Testis (tissue), 2 donors: ENCODE results near the gene G3BP2.

Experiments
- POLR2A ChIP-seq: fragments of 450-650 bp; IDR thresholded peaks from one replicate; pipeline ENCODE4 v1.6.1; 2017; ENCODE audit warnings: antibody characterized with exemption, mild to moderate bottlenecking, moderate library complexity
- TF ChIP-seq, protein P1 (sequence below), 3 experiments: fragments of 450-650 bp in 2 of 3; fragments of 200-600 bp in 1 of 3; sonication (generic) in 1 of 3; IDR thresholded peaks; one replicate each; pipeline ENCODE4 v1.5.1; 2016 to 2019; ENCODE audit warnings: antibody characterized with exemption in 3 of 3, mild to moderate bottlenecking in 2 of 3, moderate library complexity in 1 of 3

- TF ChIP-seq, protein P1, sequence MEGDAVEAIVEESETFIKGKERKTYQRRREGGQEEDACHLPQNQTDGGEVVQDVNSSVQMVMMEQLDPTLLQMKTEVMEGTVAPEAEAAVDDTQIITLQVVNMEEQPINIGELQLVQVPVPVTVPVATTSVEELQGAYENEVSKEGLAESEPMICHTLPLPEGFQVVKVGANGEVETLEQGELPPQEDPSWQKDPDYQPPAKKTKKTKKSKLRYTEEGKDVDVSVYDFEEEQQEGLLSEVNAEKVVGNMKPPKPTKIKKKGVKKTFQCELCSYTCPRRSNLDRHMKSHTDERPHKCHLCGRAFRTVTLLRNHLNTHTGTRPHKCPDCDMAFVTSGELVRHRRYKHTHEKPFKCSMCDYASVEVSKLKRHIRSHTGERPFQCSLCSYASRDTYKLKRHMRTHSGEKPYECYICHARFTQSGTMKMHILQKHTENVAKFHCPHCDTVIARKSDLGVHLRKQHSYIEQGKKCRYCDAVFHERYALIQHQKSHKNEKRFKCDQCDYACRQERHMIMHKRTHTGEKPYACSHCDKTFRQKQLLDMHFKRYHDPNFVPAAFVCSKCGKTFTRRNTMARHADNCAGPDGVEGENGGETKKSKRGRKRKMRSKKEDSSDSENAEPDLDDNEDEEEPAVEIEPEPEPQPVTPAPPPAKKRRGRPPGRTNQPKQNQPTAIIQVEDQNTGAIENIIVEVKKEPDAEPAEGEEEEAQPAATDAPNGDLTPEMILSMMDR (IDR thresholded peaks at IDR 0.05) = no peak
- no peak for TF ChIP-seq POLR2A
Measured at GRCh38 chr4:75672461-75673026, 667 bp downstream of the G3BP2 start.
